Measurements from ENCODE around the gene RAB11A.
A peak's percentile ranks its signal among the peaks of the same experiment; 100 is the strongest.

- no peak for TF ChIP-seq POLR2A (IDR thresholded peaks at IDR 0.05; ENCODE audit: low read depth, low read length)
- peak; percentile 61 to 85 for TF ChIP-seq CTCF (IDR thresholded peaks at IDR 0.05; ENCODE audit: extremely low read depth in 1 of 2, insufficient read depth in 1 of 2, low read depth in 1 of 2, low read length in 2 of 2)
- TF ChIP-seq MAX (IDR thresholded peaks at IDR 0.05; ENCODE audit: insufficient read depth, insufficient read length), result no peak
Observed at GRCh38 chr15:65824031-65824743, 45.1 kb upstream of the RAB11A start.

Data from endothelial cell of umbilical vein (primary cell).